Smooth muscle cell (in vitro differentiated cells): ENCODE data around the gene PXMP2. TPM values are rescaled to one million over a fixed set of nuclear protein-coding genes. Genes with fewer than 3 reads are reported as not detected.

Source experiments
- DNase-seq: peaks from one replicate; lab custom pipeline; 2025; ENCODE audit not compliant: unreplicated experiment; lab: John Stamatoyannopoulos, UW
- H2AFZ ChIP-seq: fragments of 200-600 bp; sonication (generic); 2 replicates; pipeline ENCODE4 v1.6.0; 2016; ENCODE audit warnings: antibody characterized with exemption, low read depth, mild to moderate bottlenecking
- H3F3A ChIP-seq: fragments of 200-600 bp; sonication (generic); 2 replicates; pipeline ENCODE4 v1.6.0; 2017; ENCODE audit warnings: antibody characterized with exemption, low read depth
- H3K27ac ChIP-seq: fragments of 200-600 bp; sonication (generic); 2 replicates; pipeline ENCODE4 v1.5.1; 2016; ENCODE audit warnings: low read depth, mild to moderate bottlenecking
- H3K27me3 ChIP-seq: fragments of 200-600 bp; sonication (generic); 2 replicates; pipeline ENCODE4 v1.6.1; 2016; ENCODE audit warnings: low read depth, mild to moderate bottlenecking
- H3K36me3 ChIP-seq: fragments of 200-600 bp; sonication (generic); 2 replicates; pipeline ENCODE4 v1.5.1; 2016; ENCODE audit warnings: low read depth
- H3K4me1 ChIP-seq: fragments of 200-600 bp; sonication (generic); 2 replicates; pipeline ENCODE4 v1.5.1; 2016; ENCODE audit warnings: low read depth
- H3K4me2 ChIP-seq: fragments of 200-600 bp; sonication (generic); 2 replicates; pipeline ENCODE4 v1.6.0; 2016; ENCODE audit warnings: mild to moderate bottlenecking
- H3K4me3 ChIP-seq: fragments of 200-600 bp; sonication (generic); 2 replicates; pipeline ENCODE4 v1.5.1; 2016; ENCODE audit warnings: mild to moderate bottlenecking
- H3K79me2 ChIP-seq: fragments of 200-600 bp; sonication (generic); 2 replicates; pipeline ENCODE4 v1.6.0; 2016; ENCODE audit warnings: low read depth, mild to moderate bottlenecking
- H3K9ac ChIP-seq: fragments of 200-600 bp; sonication (generic); 2 replicates; pipeline ENCODE4 v1.6.0; 2016; ENCODE audit warnings: low read depth
- H3K9me3 ChIP-seq: fragments of 200-600 bp; sonication (generic); replicated peaks from 2 replicates; pipeline ENCODE4 v1.5.1; 2016; ENCODE audit warnings: low read depth
- H4K20me1 ChIP-seq: fragments of 200-600 bp; sonication (generic); 2 replicates; pipeline ENCODE4 v1.6.0; 2016; ENCODE audit warnings: low read depth
- WGBS: methylation state at CpG from one replicate; pipeline ENCODE4 v1.1.7; 2016; ENCODE audit warnings: low lambda C conversion rate; 5-methylcytosine and 5-hydroxymethylcytosine counted together
- polyA plus RNA-seq: library from polyadenylated mRNA; unstranded; fragments of >200 nt; fragmentation: Nextera tagmentation; extraction: Ambion mirVana; gene quantifications from 2 replicates; pipeline ENCODE4 v1.2.1, GENCODE V29; 2016
- total RNA-seq: library from RNA; depleted of rRNA; stranded (reverse); fragments of >200 nt; gene quantifications from 2 replicates; pipeline ENCODE4 v1.2.3, GENCODE V29; 2014
- TF ChIP-seq, protein P1 (sequence below): fragments of 200-600 bp; sonication (generic); IDR thresholded peaks from 2 replicates; pipeline ENCODE4 v1.5.1; 2017; ENCODE audit warnings: borderline replicate concordance, mild to moderate bottlenecking, antibody characterized with exemption; ENCODE audit not compliant: insufficient read depth, poor library complexity, severe bottlenecking

The PXMP2 gene
- total and polyA plus RNA-seq, 2 experiments from 2014 or later, result 14.7 to 25.0 TPM

DNA sequence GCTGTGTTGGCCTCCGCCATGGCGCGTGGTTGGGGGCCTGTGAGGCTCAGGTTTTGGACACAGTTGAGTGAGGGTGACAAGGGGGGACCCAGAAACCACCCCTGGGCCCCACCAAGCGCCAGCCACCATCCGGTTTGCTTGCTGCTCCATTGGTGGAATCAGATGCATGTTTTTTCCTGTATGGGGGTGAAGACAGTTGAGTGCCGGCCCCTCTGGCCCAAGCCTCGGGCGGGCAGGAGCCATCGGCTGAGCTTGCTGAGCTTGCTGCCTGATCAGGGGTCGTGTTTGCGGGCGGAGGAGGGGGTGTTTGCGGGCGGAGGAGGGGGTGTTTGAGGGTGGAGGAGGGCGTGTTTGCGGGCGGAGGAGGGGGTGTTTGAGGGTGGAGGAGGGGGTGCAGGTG, 29.6 kb downstream of the PXMP2 start:
- WGBS, result 91% methylated on average over 10 of the region's 17 CpGs
- Histone ChIP-seq H2AFZ (no peak overlapping the region), H4K20me1 (peaks cover 54% of the 10 kb centered on the region)

DNA sequence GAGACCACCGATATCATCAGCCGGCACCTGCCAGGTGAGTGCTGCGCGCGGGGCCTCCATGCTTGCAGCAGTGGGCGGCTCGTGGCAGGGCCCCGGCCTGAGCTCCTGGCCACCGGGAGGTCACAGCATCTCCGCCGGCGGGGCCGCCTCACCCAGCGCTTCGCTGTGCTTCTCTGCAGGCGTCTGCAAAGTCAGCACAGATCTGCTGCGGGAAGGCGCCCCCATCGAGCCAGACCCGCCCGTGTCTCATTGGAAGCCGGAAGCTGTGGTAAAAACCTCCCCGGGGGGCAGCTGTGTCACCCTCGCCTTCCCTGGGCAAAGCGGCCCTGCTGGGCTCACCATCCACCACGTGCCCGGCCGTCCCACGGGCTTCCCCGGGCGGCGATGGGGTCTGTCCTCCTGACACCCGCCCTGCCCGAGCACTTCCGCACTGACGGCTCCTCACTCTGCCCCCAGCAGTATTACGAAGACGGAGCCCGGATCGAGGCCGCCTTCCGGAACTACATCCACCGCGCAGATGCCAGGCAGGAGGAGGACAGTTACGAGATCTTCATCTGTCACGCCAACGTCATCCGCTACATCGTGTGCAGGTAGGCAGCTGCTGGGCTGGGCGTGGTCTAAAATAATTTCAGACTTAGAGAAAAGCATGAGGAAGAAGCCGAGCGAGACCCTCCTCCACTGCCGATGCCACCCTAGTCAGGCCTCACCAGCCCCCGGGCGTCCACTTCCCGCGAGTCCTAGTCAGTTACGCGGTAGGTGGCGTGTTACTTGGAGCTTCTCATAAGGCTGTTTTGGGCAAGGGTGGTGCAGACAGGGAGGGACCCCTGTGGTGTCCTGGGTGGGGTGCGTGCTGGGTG, 30.4 kb downstream of the PXMP2 start:
- 98% methylated on average over 61 of the region's 61 CpGs for WGBS
- no peak for DNase-seq
- Histone ChIP-seq H3K9me3 (no peaks in the 10 kb centered on the region), H3F3A (peaks cover 17% of the 10 kb centered on the region), H3K36me3 (peaks cover 4% of the 10 kb centered on the region), H3K27ac (no peak overlapping the region), H4K20me1 (peaks cover 55% of the 10 kb centered on the region), H3K9ac (no peak overlapping the region), H3K4me1 (no peaks in the 10 kb centered on the region), H2AFZ (no peak overlapping the region), H3K27me3 (no peaks in the 10 kb centered on the region), H3K4me3 (no peak overlapping the region), H3K79me2 (peaks cover 31% of the 10 kb centered on the region), H3K4me2 (no peak overlapping the region)
- TF ChIP-seq, protein P1, sequence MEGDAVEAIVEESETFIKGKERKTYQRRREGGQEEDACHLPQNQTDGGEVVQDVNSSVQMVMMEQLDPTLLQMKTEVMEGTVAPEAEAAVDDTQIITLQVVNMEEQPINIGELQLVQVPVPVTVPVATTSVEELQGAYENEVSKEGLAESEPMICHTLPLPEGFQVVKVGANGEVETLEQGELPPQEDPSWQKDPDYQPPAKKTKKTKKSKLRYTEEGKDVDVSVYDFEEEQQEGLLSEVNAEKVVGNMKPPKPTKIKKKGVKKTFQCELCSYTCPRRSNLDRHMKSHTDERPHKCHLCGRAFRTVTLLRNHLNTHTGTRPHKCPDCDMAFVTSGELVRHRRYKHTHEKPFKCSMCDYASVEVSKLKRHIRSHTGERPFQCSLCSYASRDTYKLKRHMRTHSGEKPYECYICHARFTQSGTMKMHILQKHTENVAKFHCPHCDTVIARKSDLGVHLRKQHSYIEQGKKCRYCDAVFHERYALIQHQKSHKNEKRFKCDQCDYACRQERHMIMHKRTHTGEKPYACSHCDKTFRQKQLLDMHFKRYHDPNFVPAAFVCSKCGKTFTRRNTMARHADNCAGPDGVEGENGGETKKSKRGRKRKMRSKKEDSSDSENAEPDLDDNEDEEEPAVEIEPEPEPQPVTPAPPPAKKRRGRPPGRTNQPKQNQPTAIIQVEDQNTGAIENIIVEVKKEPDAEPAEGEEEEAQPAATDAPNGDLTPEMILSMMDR, result no peak

More for the DNA sequence above, 29.6 kb downstream of the PXMP2 start:
- Histone ChIP-seq H3K9me3 (no peaks in the 10 kb centered on the region), H3K36me3 (no peaks in the 10 kb centered on the region), H3K9ac (no peak overlapping the region), H3K4me2 (no peak overlapping the region), H3K79me2 (peaks cover 31% of the 10 kb centered on the region), H3F3A (peaks cover 17% of the 10 kb centered on the region), H3K4me3 (no peak overlapping the region), H3K27ac (no peak overlapping the region), H3K27me3 (no peaks in the 10 kb centered on the region), H3K4me1 (peaks cover under 1% of the 10 kb centered on the region)
- TF ChIP-seq, protein P1, result no peak
- DNase-seq, result no peak

DNA sequence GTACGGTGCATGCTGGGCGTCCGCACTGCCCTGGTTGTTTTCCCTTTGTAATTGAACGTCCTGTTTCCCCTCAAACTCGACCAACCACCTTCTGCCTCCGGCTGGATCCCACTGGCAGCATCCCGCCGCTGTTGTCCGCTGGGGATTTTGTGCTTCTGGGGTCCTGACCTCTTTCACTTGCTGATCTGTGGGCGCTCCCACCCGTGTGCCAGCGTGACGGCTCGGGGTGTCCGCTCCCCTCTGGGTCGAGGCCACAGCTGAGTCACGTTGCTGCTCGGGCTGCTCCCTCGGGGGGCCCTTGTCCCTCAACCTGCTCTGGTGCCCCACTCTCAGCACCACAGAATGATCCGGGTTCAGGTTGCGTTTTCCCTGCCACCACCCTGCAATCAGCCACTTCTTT, 31.3 kb downstream of the PXMP2 start:
- Histone ChIP-seq H3K4me2 (no peak overlapping the region), H2AFZ (no peak overlapping the region), H3K9me3 (no peaks in the 10 kb centered on the region), H3K4me3 (no peak overlapping the region), H3K27ac (no peak overlapping the region), H3K27me3 (no peaks in the 10 kb centered on the region), H4K20me1 (peaks cover 56% of the 10 kb centered on the region), H3K9ac (no peak overlapping the region), H3F3A (peaks cover 17% of the 10 kb centered on the region), H3K79me2 (peaks cover 26% of the 10 kb centered on the region), H3K36me3 (peaks cover 4% of the 10 kb centered on the region), H3K4me1 (no peaks in the 10 kb centered on the region)
- no peak for DNase-seq
- TF ChIP-seq, protein P1, result no peak
- WGBS, result 98% methylated on average over 18 of the region's 21 CpGs
